ENCODE measurements around the gene HOXA9. TPM values are rescaled to one million over a fixed set of nuclear protein-coding genes. Genes with fewer than 3 reads are reported as not detected.

The HOXA9 gene
- total and polyA plus RNA-seq, 2 of the 8 experiments (the other 6 are each of a cell fraction or from before 2014, with no cell fraction given): not detected

DNA sequence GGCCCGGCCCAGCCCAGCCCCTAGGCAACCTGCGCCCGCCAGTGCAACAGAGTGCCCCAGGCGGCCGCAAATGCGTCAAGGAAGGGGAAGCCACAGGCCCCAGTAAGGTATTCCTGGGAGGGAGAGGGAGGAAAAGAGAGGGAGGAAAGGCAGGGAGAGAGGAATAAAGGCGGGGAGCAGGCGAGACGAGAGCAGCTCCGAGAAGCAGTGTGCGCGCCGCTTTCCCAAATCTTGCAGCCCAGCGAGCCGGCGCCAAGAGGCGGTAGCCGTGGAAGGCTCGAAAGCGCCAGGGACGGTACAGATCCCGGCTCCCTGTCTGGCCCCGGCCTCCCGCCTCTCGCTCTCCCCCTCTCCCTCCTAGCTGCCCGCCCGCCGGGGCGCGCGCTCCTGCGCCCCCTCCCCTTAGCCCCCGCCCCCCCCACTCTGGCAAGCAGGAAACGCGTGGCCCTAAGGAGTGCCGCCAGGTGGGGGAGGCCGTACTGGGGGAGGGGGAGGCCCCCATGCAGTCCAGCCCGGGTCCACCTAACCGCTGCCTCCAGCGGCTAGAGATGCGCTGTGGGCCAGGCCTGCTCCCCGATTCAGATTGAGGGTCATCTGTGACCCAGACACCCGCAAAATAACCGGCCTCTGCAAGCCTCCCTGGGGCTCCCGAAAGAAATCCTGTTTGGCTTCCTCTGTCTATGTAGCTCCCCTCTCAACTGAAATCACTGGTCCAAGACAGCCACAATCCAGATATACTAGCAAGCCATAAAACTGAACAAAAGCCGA is 4.5 kb upstream of the HOXA9 start (continued):
- TF ChIP-seq CTBP2 (IDR thresholded peaks at IDR 0.05; ENCODE audit: borderline replicate concordance, insufficient read depth, insufficient read length, low read length) (peak; percentile 63), TAF7 (optimal IDR thresholded peaks at IDR 0.05; ENCODE audit: borderline replicate concordance, low read depth, low read length) (no peak), CBX5 (IDR thresholded peaks at IDR 0.05; ENCODE audit: low read depth, low read length) (no peak), KDM1A (IDR thresholded peaks at IDR 0.05; ENCODE audit: borderline replicate concordance, low read length) (no peak), GABPA (IDR thresholded peaks at IDR 0.05; ENCODE audit: borderline replicate concordance, insufficient read depth, low read length) (no peak), EZH2 (IDR thresholded peaks at IDR 0.05; ENCODE audit: low read depth, low read length, severe bottlenecking) (peak; percentile 89), BACH1 (IDR thresholded peaks at IDR 0.05; ENCODE audit: low read length) (no peak), ASH2L (IDR thresholded peaks at IDR 0.05; ENCODE audit: low read length) (peak; percentile 59), GTF2F1 (IDR thresholded peaks at IDR 0.05; ENCODE audit: borderline replicate concordance, low read depth, low read length) (no peak), SRF (IDR thresholded peaks at IDR 0.05; ENCODE audit: low read depth, low read length) (no peak)

Measured in H1 (cell line).